GM12872 (cell line): ENCODE results near the gene EPS8L2.

Experiments used
- TF ChIP-seq, protein P1 (sequence below): IDR thresholded peaks from 3 replicates; pipeline ENCODE4 v1.5.1; 2011; ENCODE audit warnings: low read depth, mild to moderate bottlenecking, low read length, moderate library complexity; ENCODE audit not compliant: insufficient read depth

The EPS8L2 gene

DNA sequence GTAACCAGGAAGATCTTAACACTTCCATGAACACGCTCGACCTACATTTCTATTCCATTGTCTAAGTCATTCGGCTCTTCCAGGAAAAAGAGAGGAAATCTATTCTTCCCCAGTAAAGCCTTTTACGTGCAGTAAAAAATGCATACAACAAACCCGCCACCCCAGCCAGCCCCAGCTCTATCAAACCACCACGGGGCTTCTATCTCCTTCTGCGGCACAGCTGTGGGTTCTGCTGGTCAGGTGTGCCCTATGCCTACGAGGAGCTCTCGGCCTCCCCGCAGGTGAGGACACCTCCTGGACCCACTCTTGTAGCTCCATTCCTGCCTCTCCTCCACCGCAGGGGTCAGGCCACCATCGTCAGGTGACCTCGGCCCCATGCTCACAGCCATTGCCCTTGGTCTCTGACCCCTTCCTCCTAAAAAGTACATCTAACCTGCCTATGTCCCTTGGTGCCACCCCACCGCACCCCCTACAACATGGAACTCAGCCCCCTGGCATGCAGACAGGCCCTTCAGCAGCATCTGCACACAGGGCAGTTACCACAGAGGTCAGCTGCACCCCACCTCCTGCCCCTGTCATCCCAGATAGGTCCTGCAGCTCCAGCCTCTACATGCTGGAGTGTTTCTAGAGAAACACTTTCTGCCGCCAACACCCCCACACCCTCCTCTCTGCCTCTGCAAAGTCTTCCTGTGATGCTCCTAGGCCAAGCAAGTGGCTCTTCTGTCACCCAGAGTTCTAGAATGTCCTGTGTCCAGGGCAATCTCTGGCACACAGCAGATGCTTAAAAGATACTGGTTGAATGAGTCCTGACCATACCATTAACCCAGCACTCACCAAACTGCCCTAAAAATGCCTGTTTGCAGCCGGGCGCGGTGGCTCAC lies 14.1 kb upstream of the EPS8L2 start:
- TF ChIP-seq, protein P1, sequence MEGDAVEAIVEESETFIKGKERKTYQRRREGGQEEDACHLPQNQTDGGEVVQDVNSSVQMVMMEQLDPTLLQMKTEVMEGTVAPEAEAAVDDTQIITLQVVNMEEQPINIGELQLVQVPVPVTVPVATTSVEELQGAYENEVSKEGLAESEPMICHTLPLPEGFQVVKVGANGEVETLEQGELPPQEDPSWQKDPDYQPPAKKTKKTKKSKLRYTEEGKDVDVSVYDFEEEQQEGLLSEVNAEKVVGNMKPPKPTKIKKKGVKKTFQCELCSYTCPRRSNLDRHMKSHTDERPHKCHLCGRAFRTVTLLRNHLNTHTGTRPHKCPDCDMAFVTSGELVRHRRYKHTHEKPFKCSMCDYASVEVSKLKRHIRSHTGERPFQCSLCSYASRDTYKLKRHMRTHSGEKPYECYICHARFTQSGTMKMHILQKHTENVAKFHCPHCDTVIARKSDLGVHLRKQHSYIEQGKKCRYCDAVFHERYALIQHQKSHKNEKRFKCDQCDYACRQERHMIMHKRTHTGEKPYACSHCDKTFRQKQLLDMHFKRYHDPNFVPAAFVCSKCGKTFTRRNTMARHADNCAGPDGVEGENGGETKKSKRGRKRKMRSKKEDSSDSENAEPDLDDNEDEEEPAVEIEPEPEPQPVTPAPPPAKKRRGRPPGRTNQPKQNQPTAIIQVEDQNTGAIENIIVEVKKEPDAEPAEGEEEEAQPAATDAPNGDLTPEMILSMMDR = no peak

DNA sequence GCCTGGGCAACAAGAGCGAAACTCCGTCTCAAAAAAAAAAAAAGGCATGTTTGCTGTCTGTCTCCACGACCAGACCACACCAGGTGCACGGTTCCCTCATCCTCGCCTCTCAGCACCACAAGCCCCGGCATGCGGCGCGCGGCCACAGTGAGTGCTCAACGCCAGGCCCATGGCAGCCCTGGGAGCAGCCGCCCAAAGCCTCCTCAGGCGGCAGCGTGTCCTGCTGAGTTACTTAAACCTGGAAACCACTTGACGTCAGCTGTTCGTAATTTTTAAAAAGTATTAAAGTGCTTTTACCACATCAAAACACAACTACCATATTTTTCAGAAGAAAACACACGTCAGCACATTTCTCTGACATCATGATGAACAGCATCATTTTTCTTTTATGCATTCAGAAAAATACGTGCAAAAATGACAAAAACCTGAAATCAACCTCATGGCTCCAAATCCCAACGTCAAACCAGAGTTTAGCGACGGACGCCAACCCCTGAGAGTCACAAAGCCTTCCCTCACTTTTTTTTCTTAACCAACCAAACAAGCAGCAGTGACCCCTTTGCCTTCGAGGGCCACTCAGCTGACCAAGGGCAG lies 13.1 kb upstream of the EPS8L2 start:
- TF ChIP-seq, protein P1 = no peak

DNA sequence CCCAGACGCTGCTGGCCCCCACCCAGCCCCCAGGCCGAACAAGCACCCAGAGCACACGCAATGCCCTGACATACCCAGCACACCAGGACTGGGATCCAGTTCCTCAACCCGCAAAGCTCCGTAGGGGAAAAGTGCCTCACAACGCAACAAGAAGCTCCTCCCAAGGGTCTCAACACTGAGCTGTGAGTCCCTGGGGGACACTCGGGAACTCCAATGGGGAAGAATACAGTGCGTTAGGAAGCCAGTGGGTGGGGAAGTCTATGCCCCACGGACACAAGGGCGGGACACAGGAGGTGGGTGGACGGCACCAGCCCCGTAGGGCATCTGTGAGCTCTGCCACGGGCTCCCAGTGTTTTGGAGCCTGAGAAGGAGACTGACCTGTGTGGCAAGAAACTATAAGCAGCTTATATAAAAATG lies 12.6 kb upstream of the EPS8L2 start:
- TF ChIP-seq, protein P1 = no peak

DNA sequence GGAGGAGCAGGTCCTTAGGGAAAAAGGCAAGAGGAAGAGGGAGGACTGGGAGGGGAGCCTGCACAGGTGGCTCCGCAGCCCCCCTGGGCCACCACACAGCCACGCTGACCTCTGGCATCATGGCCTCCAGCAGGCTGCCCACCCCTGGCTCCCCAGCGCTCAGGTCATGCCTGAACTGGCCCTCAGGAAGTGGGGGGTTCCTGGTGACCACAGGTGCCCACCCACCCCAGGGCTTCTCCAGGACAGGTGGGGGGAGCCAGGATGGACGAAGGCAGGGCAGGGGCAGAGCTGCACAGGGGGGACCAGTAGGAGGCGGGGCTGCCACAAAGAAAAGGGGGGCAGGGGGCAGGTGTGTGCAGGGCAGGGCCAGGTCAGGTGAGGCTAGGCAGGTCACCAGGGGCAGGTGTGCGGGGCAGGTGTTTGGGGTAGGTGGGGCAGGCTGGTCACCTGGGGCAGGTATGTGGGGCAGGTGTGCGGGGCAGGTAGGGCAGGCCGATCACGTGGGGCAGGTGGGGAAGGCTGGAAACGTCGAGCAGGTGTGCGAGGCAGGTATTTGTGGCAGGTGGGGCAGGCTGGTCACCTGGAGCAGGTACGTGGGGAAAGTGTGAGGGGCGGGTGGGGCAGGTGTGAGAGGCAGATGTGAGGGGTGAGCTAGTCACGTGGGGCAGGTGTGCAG lies 12.0 kb upstream of the EPS8L2 start:
- TF ChIP-seq, protein P1 = no peak

- TF ChIP-seq, protein P1 = no peak
Observed at GRCh38 chr11:694563-695287, 11.3 kb upstream of the EPS8L2 start, which contains the start of gene DEAF1. DEAF1 (minus strand) TSS chr11:695222; CDS start chr11:695047, 175 bp downstream.

DNA sequence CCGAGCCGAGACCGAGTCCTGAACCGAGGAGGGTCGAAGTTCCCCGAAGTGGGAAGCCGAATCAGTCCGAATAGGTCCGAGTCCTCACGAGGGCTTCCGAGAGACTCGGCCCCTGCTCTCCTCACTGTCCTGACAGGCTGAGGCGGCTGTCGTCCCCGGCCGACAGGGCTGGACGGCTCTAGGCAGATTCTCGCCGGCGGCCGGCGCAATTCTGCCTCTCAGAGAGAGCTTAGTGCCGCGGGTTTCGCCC lies 10.8 kb upstream of the EPS8L2 start:
- TF ChIP-seq, protein P1 = no peak
